ENCODE data around the gene MAGEF1. TPM values are rescaled to one million over a fixed set of nuclear protein-coding genes. Genes with fewer than 3 reads are reported as not detected.

Gene MAGEF1
- total and polyA plus RNA-seq, 2 of the 13 experiments (the other 11 are each of a cell fraction or from before 2014, with no cell fraction given), result 26.0 to 62.4 TPM

DNA sequence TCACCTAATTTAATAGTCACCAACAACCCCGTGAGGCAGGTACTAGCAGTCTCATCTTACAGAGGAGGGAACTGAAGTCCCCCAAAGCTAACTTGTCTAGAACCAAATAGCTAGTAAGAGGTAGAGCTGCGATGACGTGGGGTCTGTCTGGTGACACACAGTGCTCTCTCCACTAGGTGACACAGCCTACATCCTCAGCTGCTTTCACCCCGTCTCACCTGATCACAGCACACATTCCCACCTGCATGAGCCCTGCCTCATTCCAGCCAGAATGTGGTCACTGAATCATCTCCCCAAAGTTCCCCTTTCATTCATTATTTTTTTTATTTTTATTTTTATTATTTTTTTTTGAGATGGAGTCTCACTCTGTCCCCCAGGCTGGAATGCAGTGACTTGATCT lies 21.3 kb upstream of the MAGEF1 start:
- Histone ChIP-seq H2AFZ (ENCODE audit: low read length) (no peak overlapping the region), H4K20me1 (ENCODE audit: insufficient read depth, low read length) (no peaks in the 10 kb centered on the region), H3K9ac (ENCODE audit: insufficient read depth, low read depth, low read length) (no peak overlapping the region), H3K4me1 (ENCODE audit: insufficient read depth, low read length) (no peaks in the 10 kb centered on the region), H3K27ac (ENCODE audit: extremely low read length, insufficient read depth, low read length) (no peak overlapping the region), H3K4me2 (ENCODE audit: low read depth, low read length) (no peak overlapping the region), H3K9me3 (ENCODE audit: low read length) (no peaks in the 10 kb centered on the region), H3K36me3 (replicated peaks in 1 of 2; ENCODE audit: control insufficient read depth in 1 of 2, insufficient read depth in 2 of 2, low read length in 2 of 2) (no peaks in the 10 kb centered on the region), H3K79me2 (ENCODE audit: insufficient read depth, low read length) (no peaks in the 10 kb centered on the region), H3K27me3 (ENCODE audit: control insufficient read depth in 1 of 2, insufficient read depth in 2 of 2, low read length in 2 of 2) (peaks cover 0 to 2% of the 10 kb centered on the region in 2 experiments; a peak in 3 of 5 replicates), H3K4me3 (replicated peaks in 1 of 3; ENCODE audit: insufficient read depth in 1 of 3, low read depth in 2 of 3, low read length in 3 of 3) (no peak overlapping the region)
- ChIA-PET CTCF (ENCODE audit: low intra/inter-chr PET ratio, low total read pairs) (no interaction called here), POLR2A (no interaction called here)
- in situ Hi-C loops (cut with HindIII; ENCODE audit: extremely low pct_ligation_motif_present, low pct_unique_long_range_greater_than_20kb) (no loop called here), intact Hi-C loops (cut with micrococcal nuclease; ENCODE audit: unreplicated experiment) (no loop called here)
- ATAC-seq, result no peak
- no TSS peak for BruUV-seq (replicated peaks)
- DNase-seq (ENCODE audit: low spot score), result no peak
- WGBS (ENCODE audit: low lambda C conversion rate), result 36% methylated on average over 4 of the region's 4 CpGs
- TF ChIP-seq PHF21A (CRISPR knock-in tag; IDR thresholded peaks at IDR 0.05) (no peak), CREB1 (IDR thresholded peaks at IDR 0.05) (0 out of 2 replicates have a peak, but pooled peaks have one; percentile 39), CREB1 (CRISPR knock-in tag; IDR thresholded peaks at IDR 0.05) (no peak), ZNF850 (CRISPR knock-in tag; conservative IDR thresholded peaks at IDR 0.05) (no peak), ZNF543 (CRISPR knock-in tag; IDR thresholded peaks at IDR 0.05) (no peak)
- TF ChIP-seq, protein P1, sequence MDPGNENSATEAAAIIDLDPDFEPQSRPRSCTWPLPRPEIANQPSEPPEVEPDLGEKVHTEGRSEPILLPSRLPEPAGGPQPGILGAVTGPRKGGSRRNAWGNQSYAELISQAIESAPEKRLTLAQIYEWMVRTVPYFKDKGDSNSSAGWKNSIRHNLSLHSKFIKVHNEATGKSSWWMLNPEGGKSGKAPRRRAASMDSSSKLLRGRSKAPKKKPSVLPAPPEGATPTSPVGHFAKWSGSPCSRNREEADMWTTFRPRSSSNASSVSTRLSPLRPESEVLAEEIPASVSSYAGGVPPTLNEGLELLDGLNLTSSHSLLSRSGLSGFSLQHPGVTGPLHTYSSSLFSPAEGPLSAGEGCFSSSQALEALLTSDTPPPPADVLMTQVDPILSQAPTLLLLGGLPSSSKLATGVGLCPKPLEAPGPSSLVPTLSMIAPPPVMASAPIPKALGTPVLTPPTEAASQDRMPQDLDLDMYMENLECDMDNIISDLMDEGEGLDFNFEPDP (CRISPR knock-in tag; conservative IDR thresholded peaks at IDR 0.05), result no peak
- TF ChIP-seq, protein P2, sequence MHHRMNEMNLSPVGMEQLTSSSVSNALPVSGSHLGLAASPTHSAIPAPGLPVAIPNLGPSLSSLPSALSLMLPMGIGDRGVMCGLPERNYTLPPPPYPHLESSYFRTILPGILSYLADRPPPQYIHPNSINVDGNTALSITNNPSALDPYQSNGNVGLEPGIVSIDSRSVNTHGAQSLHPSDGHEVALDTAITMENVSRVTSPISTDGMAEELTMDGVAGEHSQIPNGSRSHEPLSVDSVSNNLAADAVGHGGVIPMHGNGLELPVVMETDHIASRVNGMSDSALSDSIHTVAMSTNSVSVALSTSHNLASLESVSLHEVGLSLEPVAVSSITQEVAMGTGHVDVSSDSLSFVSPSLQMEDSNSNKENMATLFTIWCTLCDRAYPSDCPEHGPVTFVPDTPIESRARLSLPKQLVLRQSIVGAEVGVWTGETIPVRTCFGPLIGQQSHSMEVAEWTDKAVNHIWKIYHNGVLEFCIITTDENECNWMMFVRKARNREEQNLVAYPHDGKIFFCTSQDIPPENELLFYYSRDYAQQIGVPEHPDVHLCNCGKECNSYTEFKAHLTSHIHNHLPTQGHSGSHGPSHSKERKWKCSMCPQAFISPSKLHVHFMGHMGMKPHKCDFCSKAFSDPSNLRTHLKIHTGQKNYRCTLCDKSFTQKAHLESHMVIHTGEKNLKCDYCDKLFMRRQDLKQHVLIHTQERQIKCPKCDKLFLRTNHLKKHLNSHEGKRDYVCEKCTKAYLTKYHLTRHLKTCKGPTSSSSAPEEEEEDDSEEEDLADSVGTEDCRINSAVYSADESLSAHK (CRISPR knock-in tag; IDR thresholded peaks at IDR 0.05; ENCODE audit: borderline replicate concordance), result no peak
- TF ChIP-seq, protein P3, sequence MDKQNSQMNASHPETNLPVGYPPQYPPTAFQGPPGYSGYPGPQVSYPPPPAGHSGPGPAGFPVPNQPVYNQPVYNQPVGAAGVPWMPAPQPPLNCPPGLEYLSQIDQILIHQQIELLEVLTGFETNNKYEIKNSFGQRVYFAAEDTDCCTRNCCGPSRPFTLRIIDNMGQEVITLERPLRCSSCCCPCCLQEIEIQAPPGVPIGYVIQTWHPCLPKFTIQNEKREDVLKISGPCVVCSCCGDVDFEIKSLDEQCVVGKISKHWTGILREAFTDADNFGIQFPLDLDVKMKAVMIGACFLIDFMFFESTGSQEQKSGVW (CRISPR knock-in tag; IDR thresholded peaks at IDR 0.05; ENCODE audit: borderline replicate concordance), result no peak
- FAIRE-seq, result no peak
